Measurements from ENCODE around the gene RRP8.

The RRP8 gene

GRCh38 chr11:6568191-6568918 is 35.1 kb downstream of the RRP8 start:
- no peak for DNase-seq (ENCODE audit: low read depth in 2 of 2)

DNA sequence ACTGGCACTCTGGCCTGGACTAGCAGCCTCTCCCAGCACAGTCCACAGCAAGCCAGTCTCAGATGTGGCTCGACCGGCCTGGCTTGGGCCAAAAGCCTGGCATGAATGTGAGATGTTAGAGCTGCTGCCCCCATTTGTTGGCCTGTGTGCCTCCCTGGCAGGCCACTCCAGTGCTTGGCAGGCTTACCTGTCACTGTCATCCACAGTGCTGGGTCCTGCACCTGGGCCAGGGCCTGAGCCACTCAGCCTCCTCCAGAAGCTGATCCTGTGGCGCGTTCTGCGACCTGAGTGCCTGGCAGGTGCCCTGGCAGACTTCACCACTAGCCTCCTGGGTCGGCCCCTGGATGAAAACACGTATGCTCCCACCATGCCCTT is 36.1 kb downstream of the RRP8 start:
- no peak for DNase-seq (ENCODE audit: low read depth in 2 of 2)

DNA sequence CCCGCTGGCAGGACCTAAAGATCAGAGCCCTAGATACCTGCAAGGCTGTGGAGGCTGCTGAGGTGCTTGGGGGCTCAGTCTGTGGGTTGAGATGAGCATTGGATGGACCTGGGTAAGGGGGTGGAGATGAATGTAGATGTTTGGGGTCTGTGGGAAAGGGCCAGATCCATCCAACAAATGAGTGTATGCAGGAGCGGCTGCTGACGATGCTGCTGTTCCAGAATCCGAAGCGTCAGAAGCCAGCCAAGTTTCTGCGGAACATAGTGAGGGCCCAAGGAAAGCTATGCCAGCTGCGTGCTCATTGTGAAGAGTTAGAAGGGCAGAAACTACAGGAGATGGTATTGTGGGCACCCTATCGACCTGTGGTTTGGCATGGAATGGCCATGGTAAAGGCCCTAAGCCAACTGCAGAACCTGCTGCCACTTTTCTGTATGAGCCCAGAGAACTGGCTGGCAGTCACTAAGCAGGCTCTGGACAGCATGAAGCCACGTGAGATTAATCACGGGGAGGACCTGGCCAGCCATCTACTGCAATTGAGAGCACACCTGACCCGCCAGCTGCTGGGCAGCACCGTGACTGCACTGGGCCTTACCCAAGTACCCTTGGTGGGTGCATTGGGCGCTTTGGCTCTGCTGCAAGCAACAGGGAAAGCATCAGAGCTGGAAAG is 36.6 kb downstream of the RRP8 start:
- no peak for DNase-seq (ENCODE audit: low read depth in 2 of 2)

- no peak for DNase-seq (ENCODE audit: low read depth in 2 of 2)
These were observed 37.3 kb downstream of the RRP8 start for GRCh38 chr11:6565988-6566703.

- DNase-seq (ENCODE audit: low read depth in 2 of 2): no peak
These were observed 38.1 kb downstream of the RRP8 start for GRCh38 chr11:6565325-6565724.

- DNase-seq (ENCODE audit: low read depth in 2 of 2): no peak
These were observed 39.7 kb downstream of the RRP8 start for GRCh38 chr11:6563667-6564066.

DNA sequence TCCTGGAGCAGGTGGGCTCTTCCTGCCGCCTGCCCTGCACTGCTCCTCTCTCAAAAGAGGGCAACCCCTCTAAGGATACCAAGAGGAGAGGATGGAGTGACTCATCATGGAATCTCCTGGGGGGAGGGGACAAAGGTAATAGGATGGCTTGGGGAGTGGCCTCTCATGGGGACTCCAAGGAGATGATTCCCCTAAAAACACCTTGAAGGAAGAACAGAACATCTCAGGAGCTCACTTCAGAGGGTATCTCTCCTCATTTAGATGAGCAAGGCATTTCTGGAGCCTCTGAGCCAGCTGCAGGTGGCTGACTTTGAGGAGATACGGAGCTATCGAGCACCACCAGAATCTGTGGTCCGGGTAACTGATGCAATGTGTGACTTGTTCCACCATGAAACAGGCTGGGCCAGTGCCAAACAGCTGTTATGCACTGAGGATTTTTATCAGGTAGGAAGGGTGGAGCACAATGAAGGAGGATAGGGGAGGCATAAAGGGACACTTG is 40.2 kb downstream of the RRP8 start:
- DNase-seq (ENCODE audit: low read depth in 2 of 2): no peak

DNA sequence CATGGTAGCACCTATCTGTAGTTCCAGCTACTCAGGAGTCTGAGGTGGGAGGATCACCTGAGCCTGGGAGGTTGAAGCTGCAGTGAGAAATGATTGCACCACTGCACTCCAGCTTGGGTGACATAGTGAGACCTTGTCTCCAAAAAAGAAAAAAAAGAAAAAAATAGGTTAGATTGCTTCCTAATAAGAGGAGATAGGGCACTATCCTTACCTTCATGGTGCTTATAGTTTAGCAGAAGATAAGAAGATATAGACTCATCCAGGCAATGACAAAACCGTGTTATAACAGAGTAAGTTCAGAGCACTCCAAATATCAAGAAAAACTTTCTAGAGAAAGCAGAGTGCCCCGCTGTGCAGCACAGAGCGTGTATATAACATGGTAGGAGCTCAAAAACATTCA is 42.1 kb downstream of the RRP8 start:
- no peak for DNase-seq (ENCODE audit: low read depth in 2 of 2)

- no peak for DNase-seq (ENCODE audit: low read depth in 2 of 2)
These were observed 44.0 kb downstream of the RRP8 start for GRCh38 chr11:6559369-6559768.

DNA sequence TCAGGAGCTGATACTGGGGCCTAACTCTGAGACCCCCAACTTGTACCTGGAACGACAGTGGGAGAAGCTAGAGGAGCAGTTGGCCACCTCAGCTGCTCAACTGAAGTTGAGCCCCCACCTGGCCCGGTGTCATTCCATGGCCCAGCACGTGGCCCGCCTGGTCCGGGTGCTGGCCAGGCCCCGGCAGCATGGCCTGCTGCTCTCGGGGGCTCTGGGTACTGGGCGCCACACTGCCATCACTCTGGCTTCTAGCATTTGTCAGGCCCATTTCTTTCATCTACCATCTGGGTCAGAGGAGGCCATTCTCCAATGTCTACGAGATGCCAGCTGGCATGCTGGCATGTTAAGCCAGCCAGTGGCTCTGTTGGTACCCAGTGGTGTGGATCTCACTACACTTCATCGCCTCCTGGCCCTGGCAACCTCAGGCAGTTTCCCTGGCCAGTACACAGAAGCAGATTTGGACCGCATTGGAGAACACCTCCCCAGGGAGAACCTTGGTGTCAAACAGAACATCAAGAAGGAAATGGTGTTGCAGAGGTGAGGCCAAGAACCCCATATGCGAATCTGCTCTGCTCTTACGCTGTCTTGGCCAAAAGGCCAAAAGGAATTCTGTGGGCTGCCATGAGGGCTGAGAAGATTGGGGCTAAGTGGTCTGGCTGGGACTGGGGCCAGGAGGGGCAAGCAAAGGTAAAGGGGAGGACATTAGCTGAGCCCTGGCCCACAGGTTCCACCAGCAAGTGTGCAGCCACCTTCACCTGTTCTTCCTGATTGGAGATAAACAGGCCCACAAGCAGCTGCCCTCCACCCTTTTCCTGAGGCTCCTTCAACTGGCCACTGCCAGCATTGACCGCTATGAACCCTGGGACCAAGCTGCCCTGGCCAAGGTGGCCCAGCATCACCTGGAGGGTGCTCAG is 45.4 kb downstream of the RRP8 start:
- no peak for DNase-seq (ENCODE audit: low read depth in 2 of 2)

DNA sequence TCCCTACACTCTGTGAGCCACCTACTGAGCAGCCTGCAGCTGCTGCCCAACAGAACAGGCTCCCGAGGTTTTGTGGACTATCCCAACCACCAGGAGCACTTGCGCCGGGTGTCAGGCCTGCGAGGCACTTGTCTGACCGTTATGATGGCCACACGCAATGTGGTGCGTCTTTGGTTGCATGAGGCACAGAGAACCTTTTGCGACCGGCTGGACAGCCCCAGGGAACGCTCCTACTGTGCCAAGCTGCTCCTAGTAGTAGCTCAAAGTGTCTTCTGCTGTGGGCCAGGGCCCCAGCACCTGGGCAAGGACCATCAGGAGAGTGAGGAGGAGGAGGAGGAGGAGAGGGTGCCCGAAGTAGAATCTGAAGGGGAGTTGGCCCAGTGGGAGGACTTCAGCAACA is 46.4 kb downstream of the RRP8 start:
- no peak for DNase-seq (ENCODE audit: low read depth in 2 of 2)

GRCh38 chr11:6556139-6556949 is 47.1 kb downstream of the RRP8 start:
- DNase-seq (ENCODE audit: low read depth in 2 of 2): no peak

DNA sequence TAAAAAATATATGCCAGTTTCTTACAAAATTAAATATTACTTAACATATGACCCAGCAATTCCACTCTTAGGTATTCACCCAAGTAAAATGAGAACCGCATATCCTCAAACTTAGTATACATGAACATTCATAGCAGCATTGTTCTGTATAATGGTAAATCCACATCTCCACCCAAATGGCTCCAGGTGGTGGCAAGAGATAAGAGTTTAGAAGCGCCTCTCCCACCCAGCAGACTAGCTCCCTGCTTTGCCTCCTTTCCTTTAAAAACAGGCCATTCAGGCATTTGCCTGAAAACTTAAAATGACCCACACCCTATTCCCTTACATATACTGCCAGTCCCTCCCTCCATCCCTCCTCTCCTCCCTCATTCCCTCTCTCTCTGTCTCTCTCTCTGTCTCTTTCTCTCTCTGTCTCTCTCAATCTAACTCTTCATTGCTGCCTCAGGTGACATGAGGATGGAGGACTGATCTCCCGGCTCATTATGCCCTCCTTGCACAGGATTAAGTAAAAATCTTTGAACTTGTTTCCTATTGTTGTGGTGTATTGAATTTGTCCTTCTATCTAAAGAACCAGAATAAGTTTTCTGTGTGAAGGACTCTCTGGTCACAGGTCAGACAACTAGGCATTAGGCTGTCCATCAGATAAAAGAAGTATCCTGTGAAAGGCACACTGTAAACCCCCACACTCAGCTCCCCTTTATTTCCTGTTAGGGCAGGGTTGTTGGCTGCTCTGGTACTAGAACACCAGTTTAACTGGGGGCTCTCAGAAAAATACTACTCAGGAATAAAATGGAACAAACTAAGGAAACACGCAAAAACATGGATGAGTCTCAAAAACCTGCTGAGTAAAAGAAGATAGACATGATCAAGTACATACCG is 48.3 kb downstream of the RRP8 start:
- no peak for DNase-seq (ENCODE audit: low read depth in 2 of 2)

DNA sequence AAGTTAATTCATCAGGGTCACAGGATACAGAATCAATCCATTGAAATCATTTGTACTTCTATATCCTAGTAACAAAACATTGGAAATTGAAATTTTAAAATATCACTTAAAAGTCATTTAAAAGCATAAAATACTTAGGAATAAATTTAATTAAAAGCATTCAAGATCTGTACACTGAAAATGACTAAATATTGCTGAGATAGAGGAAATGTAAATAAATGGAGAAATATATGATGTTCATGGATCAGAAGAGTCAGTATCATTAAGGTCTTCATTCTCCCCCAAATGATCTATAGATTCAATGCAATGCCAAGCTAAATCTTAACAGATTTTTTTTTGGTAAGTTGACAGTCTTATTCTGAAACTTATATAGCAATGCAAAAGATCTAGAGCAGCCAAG is 49.8 kb downstream of the RRP8 start:
- DNase-seq (ENCODE audit: low read depth in 2 of 2): no peak

DNA sequence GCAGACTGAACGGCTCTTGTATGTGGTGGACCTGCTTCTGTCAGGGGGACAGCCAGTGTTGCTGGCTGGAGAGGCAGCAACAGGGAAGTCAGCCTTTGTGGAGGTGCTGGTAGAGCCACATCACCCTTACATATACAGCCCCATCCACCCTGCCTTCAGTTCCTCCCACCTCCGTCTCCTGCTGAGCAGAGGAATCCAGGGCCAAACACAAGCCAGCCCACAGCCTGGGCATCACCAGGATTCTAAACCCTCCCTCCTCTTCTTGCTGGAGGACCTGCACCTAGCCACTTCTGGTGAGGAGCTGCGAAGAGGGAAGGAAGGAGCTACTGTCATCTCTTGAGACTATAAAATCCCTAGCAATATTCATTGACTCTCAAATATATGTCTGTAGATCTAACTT is 54.8 kb downstream of the RRP8 start:
- DNase-seq (ENCODE audit: low read depth in 2 of 2): no peak

DNA sequence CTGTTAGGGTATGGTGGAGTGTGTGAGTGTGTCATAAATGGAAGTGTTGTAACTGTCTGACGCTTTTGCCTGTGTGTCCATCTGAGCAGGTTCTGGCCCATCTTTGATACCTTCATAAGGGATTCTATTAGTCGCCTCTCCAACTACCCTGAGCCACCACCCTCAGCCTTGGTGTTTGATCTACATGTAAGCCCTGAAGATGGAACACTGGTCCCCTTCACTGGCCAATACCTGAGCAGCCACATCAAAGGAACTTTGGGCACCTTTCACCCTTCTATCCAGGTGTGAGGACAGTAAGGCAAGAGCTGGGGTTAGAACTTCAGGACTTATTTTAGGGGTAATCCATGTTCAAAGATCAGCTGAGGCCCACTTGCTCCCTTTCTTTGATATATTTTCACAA is 55.3 kb downstream of the RRP8 start:
- DNase-seq (ENCODE audit: low read depth in 2 of 2): no peak

GRCh38 chr11:6547177-6547576 is 56.2 kb downstream of the RRP8 start:
- DNase-seq (ENCODE audit: low read depth in 2 of 2): no peak

- no peak for DNase-seq (ENCODE audit: low read depth in 2 of 2)
These were observed 56.7 kb downstream of the RRP8 start for GRCh38 chr11:6546735-6547134.

DNA sequence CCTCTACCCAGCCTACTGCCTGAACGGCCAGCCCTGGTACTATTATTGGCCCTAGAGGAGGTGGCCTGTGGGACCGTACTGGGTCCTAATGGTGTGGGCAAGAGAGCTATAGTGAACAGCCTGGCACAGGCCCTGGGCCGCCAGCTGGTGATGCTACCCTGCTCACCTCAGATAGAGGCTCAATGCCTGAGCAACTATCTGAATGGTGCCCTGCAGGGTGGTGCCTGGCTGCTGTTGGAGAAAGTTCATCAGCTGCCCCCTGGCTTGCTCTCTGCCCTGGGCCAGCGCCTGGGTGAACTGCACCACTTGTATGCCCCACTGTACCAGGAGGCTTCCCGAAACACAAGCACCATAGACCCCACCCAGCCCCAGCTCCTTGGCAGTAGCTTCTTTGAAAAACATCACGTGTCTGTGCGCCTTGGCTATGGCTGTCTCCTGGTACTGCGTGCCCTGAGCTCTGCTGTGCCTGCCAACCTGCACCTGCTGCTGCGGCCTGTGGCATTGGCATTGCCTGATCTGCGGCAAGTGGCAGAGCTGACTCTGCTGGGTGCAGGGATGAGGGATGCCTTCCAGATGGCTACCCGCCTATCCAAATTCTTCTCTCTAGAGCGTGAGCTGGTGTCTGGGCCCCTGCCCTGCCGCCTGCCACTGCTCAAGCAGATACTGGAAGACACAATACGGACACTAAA is 57.4 kb downstream of the RRP8 start:
- DNase-seq (ENCODE audit: low read depth in 2 of 2): no peak
